B cell (primary cell): ENCODE measurements around the gene RGPD5.
"Not testable (repeated sequence)": the region's sequence is repeated elsewhere in the genome, so short reads cannot be mapped to it uniquely, and the experiment has no call there.

Experiments
- CTCF ChIP-seq: fragments of 200-600 bp; IDR thresholded peaks from one replicate; pipeline ENCODE4 v1.8.0; 2022; ENCODE audit warnings: antibody characterized with exemption, mild to moderate bottlenecking
- EZH2 ChIP-seq: IDR thresholded peaks from 2 replicates; pipeline ENCODE4 v1.6.1; 2012; ENCODE audit warnings: borderline replicate concordance, low read depth, mild to moderate bottlenecking, moderate library complexity, low read length; ENCODE audit not compliant: insufficient read depth, poor library complexity, severe bottlenecking

GRCh38 chr2:109888414-109888813 is 94.3 kb downstream of the RGPD5 start:
- TF ChIP-seq EZH2, CTCF: not testable (repeated sequence)
